Measurements from ENCODE around the gene PSMA7.

- no peak for TF ChIP-seq POLR2A (IDR thresholded peaks at IDR 0.05; ENCODE audit: low read length)
- TF ChIP-seq GATA1 (IDR thresholded peaks at IDR 0.05; ENCODE audit: low read depth, low read length), result no peak
Observed at GRCh38 chr20:62122654-62123449, 20.3 kb downstream of the PSMA7 start.

Data from erythroblast (primary cell).